Suprapubic skin (tissue), 4 donors: ENCODE measurements around the gene GPSM1. TPM values are rescaled to one million over a fixed set of nuclear protein-coding genes. Genes with fewer than 3 reads are reported as not detected.

Source experiments
- DNase-seq, 2 donors: peaks; one replicate each; pipeline ENCODE4 v3.0.0-alpha.2; 2019; ENCODE audit warnings: low spot score in 2 of 2
- H3K27ac ChIP-seq: fragments of 200-600 bp; sonication (generic); one replicate; pipeline ENCODE4 v1.5.1; 2019
- H3K27me3 ChIP-seq: fragments of 200-600 bp; sonication (generic); one replicate; pipeline ENCODE4 v1.5.1; 2019
- H3K36me3 ChIP-seq: fragments of 200-600 bp; sonication (generic); one replicate; pipeline ENCODE4 v1.5.1; 2019
- H3K4me1 ChIP-seq: fragments of 200-600 bp; sonication (generic); one replicate; pipeline ENCODE4 v1.5.1; 2019
- H3K4me3 ChIP-seq: fragments of 200-600 bp; sonication (generic); one replicate; pipeline ENCODE4 v1.5.1; 2019; ENCODE audit warnings: mild to moderate bottlenecking
- H3K9me3 ChIP-seq: fragments of 200-600 bp; sonication (generic); one replicate; pipeline ENCODE4 v1.5.1; 2019
- EP300 ChIP-seq: sonication (generic); formaldehyde crosslinking; IDR thresholded peaks from one replicate; pipeline ENCODE4 v1.6.1; 2017; ENCODE audit warnings: antibody characterized with exemption
- POLR2A ChIP-seq, 2 donors: fragments of 450-650 bp; IDR thresholded peaks; one replicate each; pipeline ENCODE4 v1.6.1; 2017; ENCODE audit warnings: antibody characterized with exemption in 2 of 2, mild to moderate bottlenecking in 2 of 2, moderate library complexity in 2 of 2
- POLR2AphosphoS5 ChIP-seq, 3 donors: sonication (generic); formaldehyde crosslinking; IDR thresholded peaks; one replicate each; pipeline ENCODE4 v1.6.1; 2017; ENCODE audit warnings: antibody characterized with exemption in 3 of 3
- WGBS: methylation state at CpG from one replicate; pipeline ENCODE4 v1.1.5; 2018; 5-methylcytosine and 5-hydroxymethylcytosine counted together
- total RNA-seq, 4 donors: library from RNA; depleted of rRNA; stranded (reverse); fragments of >200 nt; gene quantifications; one replicate each; pipeline ENCODE4 v1.1.0, GENCODE V29; 2016
- TF ChIP-seq, protein P1 (sequence below), 2 donors: fragments of 200-600 bp in 1 of 2; fragments of 450-650 bp in 1 of 2; sonication (generic) in 1 of 2; IDR thresholded peaks; one replicate each; pipeline ENCODE4 v1.5.1; 2016 to 2019; ENCODE audit warnings: antibody characterized with exemption in 2 of 2, mild to moderate bottlenecking in 1 of 2, moderate library complexity in 1 of 2

The GPSM1 gene
- total RNA-seq, 4 donors from 2014 or later: 11.5 to 14.6 (median 13.7) TPM

DNA sequence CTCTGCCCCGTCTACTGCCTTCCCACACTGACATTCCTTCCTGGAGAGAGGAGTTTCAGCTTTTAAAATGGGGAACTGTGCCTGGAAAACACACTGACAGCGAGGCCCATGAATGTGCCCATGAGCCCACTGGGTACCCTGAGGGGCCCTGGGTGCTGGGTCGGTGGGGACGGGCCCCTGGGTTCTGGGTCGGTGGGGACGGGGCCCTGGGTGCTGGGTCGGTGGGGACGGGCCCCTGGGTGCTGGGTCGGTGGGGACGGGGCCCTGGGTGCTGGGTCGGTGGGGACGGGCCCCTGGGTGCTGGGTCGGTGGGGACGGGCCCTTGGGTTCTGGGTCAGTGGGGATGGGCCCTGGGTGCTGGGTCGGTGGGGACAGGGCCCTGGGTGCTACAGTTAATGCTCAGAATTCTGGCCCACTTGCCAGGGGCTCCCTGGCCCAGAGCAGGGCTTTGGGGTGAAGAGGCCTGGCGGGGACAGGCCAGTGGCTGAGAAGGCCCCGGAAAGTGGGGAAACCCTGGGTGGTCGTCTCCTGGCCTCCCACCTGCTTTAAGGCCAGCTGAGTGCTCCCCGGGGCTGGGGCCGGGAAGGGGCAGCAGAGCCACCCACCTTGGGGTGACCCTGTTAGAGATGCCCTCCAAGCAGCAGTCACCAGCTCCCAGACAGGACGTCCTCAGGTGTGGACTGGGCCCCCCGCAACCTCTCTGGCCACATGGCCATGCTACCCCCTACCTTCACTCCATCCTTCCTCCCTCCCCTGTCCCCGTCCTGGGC, 2.5 kb downstream of the GPSM1 start:
- Histone ChIP-seq H3K27me3 (no peaks in the 10 kb centered on the region), H3K4me1 (peaks cover 35% of the 10 kb centered on the region), H3K27ac (no peak overlapping the region), H3K9me3 (no peaks in the 10 kb centered on the region), H3K36me3 (no peaks in the 10 kb centered on the region), H3K4me3 (no peak overlapping the region)
- 89% methylated on average over 9 of the region's 23 CpGs for WGBS
- TF ChIP-seq, protein P1, sequence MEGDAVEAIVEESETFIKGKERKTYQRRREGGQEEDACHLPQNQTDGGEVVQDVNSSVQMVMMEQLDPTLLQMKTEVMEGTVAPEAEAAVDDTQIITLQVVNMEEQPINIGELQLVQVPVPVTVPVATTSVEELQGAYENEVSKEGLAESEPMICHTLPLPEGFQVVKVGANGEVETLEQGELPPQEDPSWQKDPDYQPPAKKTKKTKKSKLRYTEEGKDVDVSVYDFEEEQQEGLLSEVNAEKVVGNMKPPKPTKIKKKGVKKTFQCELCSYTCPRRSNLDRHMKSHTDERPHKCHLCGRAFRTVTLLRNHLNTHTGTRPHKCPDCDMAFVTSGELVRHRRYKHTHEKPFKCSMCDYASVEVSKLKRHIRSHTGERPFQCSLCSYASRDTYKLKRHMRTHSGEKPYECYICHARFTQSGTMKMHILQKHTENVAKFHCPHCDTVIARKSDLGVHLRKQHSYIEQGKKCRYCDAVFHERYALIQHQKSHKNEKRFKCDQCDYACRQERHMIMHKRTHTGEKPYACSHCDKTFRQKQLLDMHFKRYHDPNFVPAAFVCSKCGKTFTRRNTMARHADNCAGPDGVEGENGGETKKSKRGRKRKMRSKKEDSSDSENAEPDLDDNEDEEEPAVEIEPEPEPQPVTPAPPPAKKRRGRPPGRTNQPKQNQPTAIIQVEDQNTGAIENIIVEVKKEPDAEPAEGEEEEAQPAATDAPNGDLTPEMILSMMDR (IDR thresholded peaks at IDR 0.05): no peak
- TF ChIP-seq POLR2AphosphoS5 (IDR thresholded peaks at IDR 0.05): no peak
- no peak for TF ChIP-seq POLR2A (IDR thresholded peaks at IDR 0.05)
- no peak for TF ChIP-seq EP300
- DNase-seq: no peak

DNA sequence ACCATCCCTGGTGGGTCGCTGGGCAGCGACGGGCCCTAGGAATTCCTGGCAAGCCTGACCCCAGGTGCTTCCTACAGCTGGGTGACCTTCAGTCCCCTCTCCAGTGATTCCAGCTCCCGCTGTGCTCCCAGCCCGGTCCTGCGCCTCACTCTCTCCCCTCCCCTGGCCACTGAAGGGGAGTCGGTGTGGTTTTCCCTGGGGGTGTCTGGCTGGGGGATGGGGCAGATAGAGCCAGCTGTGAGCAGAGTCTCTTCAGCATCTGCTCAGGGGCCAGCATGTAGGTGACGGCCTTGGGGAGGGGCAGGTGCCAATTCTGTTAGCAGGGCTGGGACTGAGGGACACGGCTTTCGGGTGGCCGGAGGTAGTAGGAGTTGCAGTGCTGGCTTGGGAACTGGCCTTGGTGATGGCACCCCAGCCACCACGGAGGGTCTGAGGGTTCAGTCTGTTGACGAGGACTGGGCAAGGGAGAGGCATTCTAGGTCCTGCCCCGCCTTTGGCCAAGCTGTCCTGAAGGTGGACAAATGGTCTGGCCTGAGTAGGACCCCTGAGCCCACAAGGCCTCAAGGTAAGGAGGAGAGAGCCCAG, 3.2 kb downstream of the GPSM1 start:
- DNase-seq: no peak
- no peak overlapping the region for H3K4me3 ChIP-seq
- no peaks in the 10 kb centered on the region for H3K9me3 ChIP-seq
- 75% methylated on average over 12 of the region's 14 CpGs for WGBS
- H3K4me1 ChIP-seq: peaks cover 35% of the 10 kb centered on the region
- TF ChIP-seq POLR2A (IDR thresholded peaks at IDR 0.05): no peak
- TF ChIP-seq, protein P1 (IDR thresholded peaks at IDR 0.05): no peak
- no peak for TF ChIP-seq EP300
- no peak for TF ChIP-seq POLR2AphosphoS5 (IDR thresholded peaks at IDR 0.05)
- no peaks in the 10 kb centered on the region for H3K36me3 ChIP-seq
- H3K27ac ChIP-seq: no peak overlapping the region
- no peaks in the 10 kb centered on the region for H3K27me3 ChIP-seq

DNA sequence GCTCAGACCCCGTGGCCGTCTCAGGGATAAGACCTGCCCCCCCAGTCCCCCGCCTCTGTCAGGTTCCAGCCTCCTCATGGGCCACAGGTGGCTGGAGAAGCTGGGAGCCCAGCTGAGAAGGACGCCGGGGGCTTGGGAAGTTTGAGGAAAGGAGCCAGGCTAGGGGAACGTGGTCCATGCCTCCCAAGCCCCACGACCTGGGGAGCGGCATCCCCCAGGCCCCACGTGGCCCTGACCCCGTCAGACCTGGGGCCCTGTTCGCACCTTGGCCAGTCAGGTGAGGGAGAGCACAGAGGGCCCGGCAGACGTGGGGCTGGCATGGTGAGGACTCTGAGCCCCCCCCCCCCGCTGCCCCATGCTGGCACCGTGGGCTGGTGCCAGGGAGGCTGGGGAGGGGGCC, 3.7 kb downstream of the GPSM1 start:
- H3K9me3 ChIP-seq: no peaks in the 10 kb centered on the region
- no peaks in the 10 kb centered on the region for H3K27me3 ChIP-seq
- peaks cover 2% of the 10 kb centered on the region for H3K36me3 ChIP-seq
- 100% methylated on average over 1 of the region's 15 CpGs for WGBS
- no peak overlapping the region for H3K4me3 ChIP-seq
- H3K27ac ChIP-seq: no peak overlapping the region
- no peak for TF ChIP-seq EP300
- TF ChIP-seq POLR2A (IDR thresholded peaks at IDR 0.05): no peak
- TF ChIP-seq POLR2AphosphoS5 (IDR thresholded peaks at IDR 0.05): no peak
- TF ChIP-seq, protein P1 (IDR thresholded peaks at IDR 0.05): no peak
- DNase-seq: no peak
- H3K4me1 ChIP-seq: peaks cover 31% of the 10 kb centered on the region

DNA sequence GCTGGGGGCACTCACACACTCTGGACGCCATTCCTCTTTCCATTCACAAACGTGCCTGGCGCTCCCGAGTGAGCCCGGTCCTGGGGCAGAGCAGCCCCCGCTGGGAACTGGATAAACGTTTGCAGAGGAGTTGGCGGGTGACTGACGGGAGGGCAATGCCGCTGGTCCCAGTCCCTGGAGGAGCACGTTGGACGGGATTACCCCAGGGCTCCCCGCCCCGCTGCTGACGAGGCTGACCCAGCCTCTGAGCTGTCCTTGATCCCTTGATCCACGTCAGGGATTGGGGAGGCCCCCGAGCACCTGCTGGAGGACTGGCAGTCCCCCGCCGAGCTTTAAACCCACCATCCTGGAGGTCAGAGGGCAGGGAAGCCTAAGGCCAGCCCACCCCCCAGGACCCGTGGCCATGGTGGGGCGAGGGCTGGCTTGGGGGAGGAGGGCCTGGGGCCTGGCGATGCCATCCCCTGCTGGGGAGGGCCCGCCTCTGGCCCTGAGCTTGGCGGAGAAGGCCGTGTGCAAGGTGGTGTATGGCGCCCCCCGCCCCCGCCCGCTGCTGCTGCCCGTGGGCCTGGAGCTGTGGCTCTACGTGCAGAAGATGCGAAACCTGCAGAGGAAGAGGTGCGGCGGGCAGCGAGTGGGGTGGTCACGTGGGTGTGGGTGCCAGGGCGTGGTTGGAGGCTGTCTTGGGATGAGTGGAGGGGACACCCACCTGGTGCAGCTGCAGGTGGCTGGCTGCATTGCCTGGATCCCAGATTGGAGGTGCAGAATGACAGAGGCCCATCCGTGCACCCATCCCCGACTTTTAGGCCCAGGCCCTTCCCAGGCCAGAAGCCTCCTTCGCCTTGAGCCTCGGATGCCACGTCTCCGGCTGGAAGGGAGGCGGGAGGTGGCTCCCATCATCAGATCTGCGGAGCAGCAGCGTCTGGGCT, 4.5 kb downstream of the GPSM1 start:
- no peak overlapping the region for H3K27ac ChIP-seq
- no peak overlapping the region for H3K4me3 ChIP-seq
- no peaks in the 10 kb centered on the region for H3K9me3 ChIP-seq
- no peak for DNase-seq
- H3K27me3 ChIP-seq: no peaks in the 10 kb centered on the region
- TF ChIP-seq POLR2A (IDR thresholded peaks at IDR 0.05) (no peak), POLR2AphosphoS5 (IDR thresholded peaks at IDR 0.05) (no peak), EP300 (no peak)
- TF ChIP-seq, protein P1 (IDR thresholded peaks at IDR 0.05): no peak
- H3K36me3 ChIP-seq: peaks cover 10% of the 10 kb centered on the region
- peaks cover 23% of the 10 kb centered on the region for H3K4me1 ChIP-seq
- WGBS: 75% methylated on average over 25 of the region's 46 CpGs
